Measurements from ENCODE around the gene ARMC9.

DNA sequence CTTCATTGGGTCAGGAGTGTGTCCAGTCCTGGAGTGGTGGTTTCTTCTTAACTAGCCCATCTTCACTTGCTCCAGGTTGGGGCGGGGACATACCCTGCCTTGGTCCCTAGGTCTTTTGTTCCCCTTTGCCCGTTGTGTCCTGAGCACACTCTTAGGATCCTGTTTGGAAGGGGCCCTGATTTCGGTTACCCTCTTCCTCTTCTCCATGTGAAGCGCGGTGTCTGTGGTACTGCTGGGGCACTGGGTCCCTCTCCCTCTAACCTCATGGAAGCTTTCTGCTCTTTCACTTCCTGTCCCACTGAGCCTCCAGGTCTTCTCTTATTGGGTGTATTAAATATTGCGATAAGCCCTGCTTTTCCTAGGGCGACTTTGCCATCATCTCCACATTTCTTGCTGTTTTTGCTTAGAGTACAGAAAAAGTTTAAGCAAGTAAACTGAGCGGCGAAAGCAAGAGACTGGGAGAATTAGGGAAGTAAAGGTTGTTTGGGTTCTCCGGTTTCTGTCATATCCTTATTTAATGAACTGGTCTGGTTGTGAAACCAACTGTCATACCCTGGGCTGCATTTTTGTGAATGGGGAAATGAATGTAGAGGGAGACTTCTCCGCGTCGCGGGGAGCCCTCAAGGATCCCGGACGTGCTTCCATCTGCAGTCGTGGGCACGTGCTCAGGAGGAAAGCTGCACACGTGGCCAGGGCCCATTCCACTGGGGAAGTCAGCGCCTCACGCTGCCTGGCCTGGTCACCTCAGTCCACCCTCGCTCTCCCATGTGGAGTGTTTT lies 123.3 kb downstream of the ARMC9 start:
- TF ChIP-seq ZNF76 (tag by site-specific recombination; IDR thresholded peaks at IDR 0.05; ENCODE audit: borderline replicate concordance, low read depth) (no peak), ZNF747 (tag by site-specific recombination; IDR thresholded peaks at IDR 0.05) (no peak), OSR2 (tag by site-specific recombination; IDR thresholded peaks at IDR 0.05) (no peak), RBAK (tag by site-specific recombination; IDR thresholded peaks at IDR 0.05) (no peak), ZBTB8A (tag by site-specific recombination; IDR thresholded peaks at IDR 0.05) (no peak), YY1 (tag by site-specific recombination; IDR thresholded peaks at IDR 0.05) (no peak), MYNN (tag by site-specific recombination; IDR thresholded peaks at IDR 0.05; ENCODE audit: borderline replicate concordance) (no peak), ZNF202 (tag by site-specific recombination; IDR thresholded peaks at IDR 0.05; ENCODE audit: borderline replicate concordance) (no peak)
- TF ChIP-seq, protein P1, sequence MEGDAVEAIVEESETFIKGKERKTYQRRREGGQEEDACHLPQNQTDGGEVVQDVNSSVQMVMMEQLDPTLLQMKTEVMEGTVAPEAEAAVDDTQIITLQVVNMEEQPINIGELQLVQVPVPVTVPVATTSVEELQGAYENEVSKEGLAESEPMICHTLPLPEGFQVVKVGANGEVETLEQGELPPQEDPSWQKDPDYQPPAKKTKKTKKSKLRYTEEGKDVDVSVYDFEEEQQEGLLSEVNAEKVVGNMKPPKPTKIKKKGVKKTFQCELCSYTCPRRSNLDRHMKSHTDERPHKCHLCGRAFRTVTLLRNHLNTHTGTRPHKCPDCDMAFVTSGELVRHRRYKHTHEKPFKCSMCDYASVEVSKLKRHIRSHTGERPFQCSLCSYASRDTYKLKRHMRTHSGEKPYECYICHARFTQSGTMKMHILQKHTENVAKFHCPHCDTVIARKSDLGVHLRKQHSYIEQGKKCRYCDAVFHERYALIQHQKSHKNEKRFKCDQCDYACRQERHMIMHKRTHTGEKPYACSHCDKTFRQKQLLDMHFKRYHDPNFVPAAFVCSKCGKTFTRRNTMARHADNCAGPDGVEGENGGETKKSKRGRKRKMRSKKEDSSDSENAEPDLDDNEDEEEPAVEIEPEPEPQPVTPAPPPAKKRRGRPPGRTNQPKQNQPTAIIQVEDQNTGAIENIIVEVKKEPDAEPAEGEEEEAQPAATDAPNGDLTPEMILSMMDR (tag by site-specific recombination; IDR thresholded peaks at IDR 0.05) = no peak
- TF ChIP-seq, protein P2, sequence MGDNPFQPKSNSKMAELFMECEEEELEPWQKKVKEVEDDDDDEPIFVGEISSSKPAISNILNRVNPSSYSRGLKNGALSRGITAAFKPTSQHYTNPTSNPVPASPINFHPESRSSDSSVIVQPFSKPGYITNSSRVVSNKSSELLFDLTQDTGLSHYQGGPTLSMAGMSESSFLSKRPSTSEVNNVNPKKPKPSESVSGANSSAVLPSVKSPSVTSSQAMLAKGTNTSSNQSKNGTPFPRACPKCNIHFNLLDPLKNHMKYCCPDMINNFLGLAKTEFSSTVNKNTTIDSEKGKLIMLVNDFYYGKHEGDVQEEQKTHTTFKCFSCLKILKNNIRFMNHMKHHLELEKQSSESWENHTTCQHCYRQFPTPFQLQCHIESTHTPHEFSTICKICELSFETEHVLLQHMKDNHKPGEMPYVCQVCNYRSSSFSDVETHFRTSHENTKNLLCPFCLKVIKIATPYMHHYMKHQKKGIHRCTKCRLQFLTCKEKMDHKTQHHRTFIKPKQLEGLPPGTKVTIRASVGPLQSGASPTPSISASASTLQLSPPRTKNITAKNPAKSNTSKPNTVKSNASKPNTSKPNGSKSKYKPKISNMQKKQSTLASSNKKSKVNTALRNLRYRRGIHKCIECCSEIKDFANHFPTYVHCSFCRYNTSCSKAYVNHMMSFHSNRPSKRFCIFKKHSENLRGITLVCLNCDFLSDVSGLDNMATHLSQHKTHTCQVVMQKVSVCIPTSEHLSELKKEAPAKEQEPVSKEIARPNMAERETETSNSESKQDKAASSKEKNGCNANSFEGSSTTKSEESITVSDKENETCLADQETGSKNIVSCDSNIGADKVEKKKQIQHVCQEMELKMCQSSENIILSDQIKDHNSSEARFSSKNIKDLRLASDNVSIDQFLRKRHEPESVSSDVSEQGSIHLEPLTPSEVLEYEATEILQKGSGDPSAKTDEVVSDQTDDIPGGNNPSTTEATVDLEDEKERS (tag by site-specific recombination; IDR thresholded peaks at IDR 0.05) = no peak
